IPS DF 6.9 (cell line): ENCODE data around the gene RASIP1.
"Not testable (repeated sequence)": the region's sequence is repeated elsewhere in the genome, so short reads cannot be mapped to it uniquely, and the experiment has no call there.

ENCODE experiments used
- DNase-seq: peaks from one replicate; pipeline ENCODE4 v3.0.0-alpha.2; 2013; ENCODE audit warnings: low read depth, low spot score
- H3K27ac ChIP-seq: one replicate; pipeline ENCODE4 v1.5.1; 2013; ENCODE audit warnings: low read length, control low read depth
- H3K27me3 ChIP-seq: 2 replicates; pipeline ENCODE4 v1.6.1; 2013; ENCODE audit warnings: mild to moderate bottlenecking, low read length; ENCODE audit not compliant: control insufficient read depth, insufficient read depth
- H3K36me3 ChIP-seq: 2 replicates; pipeline ENCODE4 v1.6.1; 2013; ENCODE audit warnings: low read length; ENCODE audit not compliant: control insufficient read depth, insufficient read depth
- H3K4me1 ChIP-seq: 2 replicates; pipeline ENCODE4 v1.6.1; 2013; ENCODE audit warnings: low read length; ENCODE audit not compliant: control insufficient read depth, insufficient read depth
- H3K4me3 ChIP-seq: 2 replicates; pipeline ENCODE4 v1.5.1; 2013; ENCODE audit warnings: mild to moderate bottlenecking, low read length
- H3K9me3 ChIP-seq: 2 replicates; pipeline ENCODE4 v1.6.1; 2013; ENCODE audit warnings: low read length, inconsistent platforms; ENCODE audit not compliant: control insufficient read depth, insufficient read depth
- WGBS: extraction: QIAGEN DNeasy Blood & Tissue Kit; methylation state at CpG from one replicate; pipeline ENCODE4 v1.1.7; 2013; ENCODE audit warnings: mixed read lengths, missing lambda C conversion rate; ENCODE audit not compliant: insufficient read length, insufficient coverage; 5-methylcytosine and 5-hydroxymethylcytosine counted together

The RASIP1 gene

DNA sequence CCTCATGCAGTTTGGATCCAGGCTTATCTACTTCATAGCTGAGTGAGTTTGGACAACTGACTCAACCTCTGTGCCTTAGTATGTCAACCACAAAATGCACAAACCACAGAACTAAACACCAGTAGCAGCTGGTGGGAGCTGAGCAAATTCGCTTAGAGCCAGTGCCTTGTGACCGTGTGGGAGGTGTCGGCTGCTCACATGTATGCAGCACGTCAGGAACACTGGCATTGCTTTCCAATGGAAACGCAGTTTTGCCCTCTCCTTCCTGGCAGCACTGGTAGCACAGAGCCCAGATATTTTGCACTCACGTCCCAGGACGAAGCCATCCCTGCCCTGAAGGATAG is 59.3 kb downstream of the RASIP1 start:
- no CpG with 5 or more reads among the region's 7 CpGs for WGBS

GRCh38 chr19:48680436-48681126 is 59.8 kb downstream of the RASIP1 start:
- Histone ChIP-seq H3K36me3 (no peaks in the 10 kb centered on the region), H3K9me3 (no peaks in the 10 kb centered on the region), H3K27me3 (no peaks in the 10 kb centered on the region), H3K4me3 (no peak overlapping the region), H3K4me1 (no peaks in the 10 kb centered on the region), H3K27ac (no peak overlapping the region)
- no peak for DNase-seq
- WGBS: no CpG with 5 or more reads among the region's 45 CpGs

More for the DNA sequence above, 59.3 kb downstream of the RASIP1 start:
- H3K36me3 ChIP-seq: no peaks in the 10 kb centered on the region
- H3K9me3 ChIP-seq: no peaks in the 10 kb centered on the region
- H3K4me1 ChIP-seq: no peaks in the 10 kb centered on the region
- no peak overlapping the region for H3K27ac ChIP-seq
- no peak overlapping the region for H3K4me3 ChIP-seq
- H3K27me3 ChIP-seq: no peaks in the 10 kb centered on the region
- no peak for DNase-seq

DNA sequence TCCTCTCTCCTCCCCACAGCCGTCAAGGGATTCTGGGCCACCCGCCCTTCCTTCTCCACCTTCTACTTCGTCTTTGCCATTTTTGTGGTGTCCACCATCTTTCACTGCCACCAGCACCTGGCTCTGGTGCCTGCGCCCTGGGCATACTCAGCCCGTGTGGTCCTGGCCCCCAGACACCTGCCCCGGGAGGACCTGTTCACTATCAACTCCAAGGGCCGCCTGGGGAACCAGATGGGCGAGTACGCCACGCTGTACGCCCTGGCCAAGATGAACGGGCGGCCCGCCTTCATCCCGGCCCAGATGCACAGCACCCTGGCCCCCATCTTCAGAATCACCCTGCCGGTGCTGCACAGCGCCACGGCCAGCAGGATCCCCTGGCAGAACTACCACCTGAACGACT is 60.4 kb downstream of the RASIP1 start:
- no CpG with 5 or more reads among the region's 19 CpGs for WGBS
- DNase-seq, H3K4me3 ChIP-seq, H3K36me3 ChIP-seq, H3K27ac ChIP-seq, H3K9me3 ChIP-seq, H3K27me3 ChIP-seq, H3K4me1 ChIP-seq: not testable (repeated sequence)

DNA sequence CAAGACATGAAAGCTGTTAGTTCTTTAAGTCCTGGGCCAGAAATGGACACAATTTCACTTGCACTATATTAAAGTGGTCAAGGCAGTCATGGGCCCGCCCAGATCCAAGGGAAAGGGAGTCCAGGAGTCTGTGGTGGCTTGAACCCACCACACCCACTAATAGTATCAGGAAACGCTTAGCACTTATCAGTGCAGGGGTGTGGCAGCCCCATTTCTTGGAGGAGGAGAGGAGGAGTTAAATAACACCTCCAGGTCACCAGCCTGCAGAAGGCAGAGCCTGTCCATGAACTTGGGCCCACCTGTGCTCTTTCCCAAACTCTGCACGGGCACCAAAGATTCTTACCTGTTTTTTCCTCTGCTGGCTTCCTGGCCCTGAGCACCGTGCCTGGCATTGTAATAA is 62.2 kb downstream of the RASIP1 start:
- Histone ChIP-seq H3K36me3 (no peaks in the 10 kb centered on the region), H3K27ac (no peak overlapping the region), H3K9me3 (no peaks in the 10 kb centered on the region), H3K4me1 (peaks cover 7% of the 10 kb centered on the region), H3K4me3 (no peak overlapping the region), H3K27me3 (no peaks in the 10 kb centered on the region)
- DNase-seq: no peak
- WGBS: no CpG with 5 or more reads among the region's 4 CpGs

GRCh38 chr19:48676887-48677286 is 63.5 kb downstream of the RASIP1 start:
- WGBS: no CpG with 5 or more reads among the region's 13 CpGs

DNA sequence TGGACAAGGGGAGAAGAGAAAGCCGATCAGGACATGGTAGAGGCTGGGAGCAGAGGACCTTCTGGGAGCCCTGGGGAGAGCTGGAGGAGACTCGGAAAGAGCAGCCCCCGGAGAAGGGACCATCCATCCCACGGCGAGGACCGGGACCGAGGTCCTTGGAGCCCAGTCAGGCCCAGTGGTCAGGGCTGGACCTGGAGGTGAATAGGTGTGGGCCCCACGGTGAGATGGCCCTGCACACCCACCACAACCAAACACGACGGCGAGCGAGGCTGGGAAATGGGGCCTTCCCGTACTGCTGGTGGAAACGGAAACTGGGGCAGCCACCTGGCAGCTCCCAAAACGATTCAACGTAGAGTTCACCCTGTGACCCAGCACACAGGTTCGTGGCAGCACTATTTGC is 63.9 kb downstream of the RASIP1 start:
- Histone ChIP-seq H3K9me3 (no peaks in the 10 kb centered on the region), H3K36me3 (no peaks in the 10 kb centered on the region), H3K27ac (no peak overlapping the region), H3K4me3 (no peak overlapping the region), H3K27me3 (no peaks in the 10 kb centered on the region), H3K4me1 (peaks cover 9% of the 10 kb centered on the region)
- WGBS: no CpG with 5 or more reads among the region's 17 CpGs
- DNase-seq: no peak

More at GRCh38 chr19:48676887-48677286, 63.5 kb downstream of the RASIP1 start:
- no peaks in the 10 kb centered on the region for H3K9me3 ChIP-seq
- H3K4me1 ChIP-seq: peaks cover 9% of the 10 kb centered on the region
- no peaks in the 10 kb centered on the region for H3K36me3 ChIP-seq
- H3K27me3 ChIP-seq: no peaks in the 10 kb centered on the region
- no peak overlapping the region for H3K4me3 ChIP-seq
- no peak overlapping the region for H3K27ac ChIP-seq
- DNase-seq: no peak

- peak; percentile 92 for DNase-seq
- no peaks in the 10 kb centered on the region for H3K36me3 ChIP-seq
- no peaks in the 10 kb centered on the region for H3K27me3 ChIP-seq
- WGBS: no CpG with 5 or more reads among the region's 28 CpGs
- H3K4me3 ChIP-seq: no peak overlapping the region
- no peak overlapping the region for H3K27ac ChIP-seq
- no peaks in the 10 kb centered on the region for H3K9me3 ChIP-seq
- H3K4me1 ChIP-seq: peaks cover 9% of the 10 kb centered on the region
These were observed 65.2 kb downstream of the RASIP1 start for GRCh38 chr19:48674921-48675824.

DNA sequence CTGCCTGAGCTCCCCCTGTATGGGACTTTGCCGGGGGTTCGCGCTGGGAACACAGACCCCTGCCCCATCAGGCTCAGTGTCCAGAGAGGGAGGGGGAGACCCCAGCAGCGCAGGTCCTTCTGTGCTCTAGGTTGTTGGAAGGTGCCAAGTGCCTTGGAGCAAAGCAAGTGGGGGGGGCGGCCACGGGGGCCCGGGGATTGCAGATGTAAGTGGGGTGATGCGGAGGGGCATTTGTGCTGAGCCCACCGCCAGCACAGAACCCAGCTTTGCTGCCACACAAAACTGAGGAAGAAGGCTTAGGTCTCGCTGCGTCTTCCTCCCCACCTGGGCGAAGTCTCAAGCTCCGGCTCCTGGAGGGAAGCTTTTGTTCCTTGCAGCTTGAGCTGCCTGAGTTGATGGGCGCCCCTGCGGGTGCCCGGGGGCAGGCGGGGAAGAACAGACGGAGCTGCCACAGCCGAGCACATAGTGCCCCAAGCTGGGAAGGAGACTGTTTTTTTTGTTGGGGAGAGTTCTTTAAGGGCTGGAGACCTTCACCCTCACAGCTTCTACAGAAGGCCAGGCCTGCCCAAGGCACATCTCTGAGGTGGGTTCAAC is 66.1 kb downstream of the RASIP1 start:
- no peaks in the 10 kb centered on the region for H3K36me3 ChIP-seq
- WGBS: no CpG with 5 or more reads among the region's 19 CpGs
- DNase-seq: no peak
- H3K4me1 ChIP-seq: peaks cover 9% of the 10 kb centered on the region
- H3K4me3 ChIP-seq: no peak overlapping the region
- no peaks in the 10 kb centered on the region for H3K9me3 ChIP-seq
- no peak overlapping the region for H3K27ac ChIP-seq
- H3K27me3 ChIP-seq: no peaks in the 10 kb centered on the region

DNA sequence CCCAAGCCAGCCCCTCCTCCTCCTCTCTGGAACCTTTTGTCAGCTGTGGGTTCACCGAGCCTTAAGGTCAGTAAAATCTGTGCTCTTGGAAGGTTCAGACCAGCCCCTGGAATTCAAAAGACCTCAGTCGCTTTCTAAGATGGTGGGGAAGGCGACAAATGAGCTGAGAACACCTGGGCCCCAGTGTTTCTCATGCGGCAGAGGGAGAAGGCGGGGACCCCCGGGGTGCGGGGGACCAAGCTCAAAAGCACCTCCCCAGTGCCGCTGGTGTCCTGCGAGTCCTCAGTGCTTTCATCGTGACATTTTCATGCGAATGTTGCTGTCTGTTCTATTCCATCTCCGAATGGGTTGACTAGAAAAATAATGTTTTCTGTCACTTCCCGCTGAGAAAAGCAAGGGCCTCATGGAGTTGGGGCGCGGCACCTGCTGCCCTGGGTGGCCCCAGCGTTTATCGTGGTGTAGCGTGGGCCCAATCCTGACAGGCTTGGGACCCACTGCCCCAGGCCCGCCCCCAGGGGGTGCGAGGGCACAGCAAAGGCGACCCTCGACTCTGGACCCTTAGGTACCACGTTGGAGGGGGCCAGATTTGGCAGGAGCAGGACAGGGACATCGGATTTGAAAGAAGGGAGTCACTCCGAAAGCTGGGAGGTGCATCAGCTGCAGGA is 66.8 kb downstream of the RASIP1 start:
- no CpG with 5 or more reads among the region's 25 CpGs for WGBS
- Histone ChIP-seq H3K27me3 (no peaks in the 10 kb centered on the region), H3K36me3 (no peaks in the 10 kb centered on the region), H3K27ac (no peak overlapping the region), H3K4me1 (peaks cover 9% of the 10 kb centered on the region), H3K4me3 (no peak overlapping the region), H3K9me3 (no peaks in the 10 kb centered on the region)
- DNase-seq: no peak

DNA sequence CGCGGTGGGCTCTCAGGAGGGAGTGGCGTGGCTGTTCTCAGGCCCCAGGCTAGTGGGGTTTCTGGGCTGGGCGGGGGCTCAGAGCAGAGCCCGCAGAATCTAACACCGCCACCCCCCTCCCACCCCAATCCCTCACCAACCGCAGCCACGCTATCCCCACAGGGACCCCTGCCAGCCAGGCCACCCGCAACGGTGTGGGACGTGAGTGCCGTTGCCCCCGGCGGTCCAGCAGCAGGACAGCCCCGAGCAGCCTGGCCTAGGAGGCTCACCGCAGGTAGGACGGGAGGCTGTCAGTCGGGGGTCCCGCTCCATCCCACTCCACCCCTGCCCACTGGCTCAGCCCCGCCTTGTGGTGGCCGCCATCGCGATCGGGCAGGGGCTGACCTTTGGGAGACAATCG is 67.4 kb downstream of the RASIP1 start, which contains the start of gene NTN5:
TSS of gene NTN5 (minus strand) at position 24 of the 400 bp plus-strand sequence. CDS start 2,031 bp downstream, outside the sequence.
- Histone ChIP-seq H3K36me3 (no peaks in the 10 kb centered on the region), H3K27me3 (no peaks in the 10 kb centered on the region), H3K4me1 (peaks cover 9% of the 10 kb centered on the region), H3K4me3 (no peak within 1 kb of the TSS), H3K9me3 (no peaks in the 10 kb centered on the region), H3K27ac (no peak within 1 kb of the TSS)
- DNase-seq: no peak
- WGBS: no CpG with 5 or more reads among the region's 25 CpGs
